CD4-positive, alpha-beta T cell treated with Interleukin-1 beta for 1 hour (primary cell): ENCODE data around the gene ABCA9.
"Not testable (repeated sequence)": the region's sequence is repeated elsewhere in the genome, so short reads cannot be mapped to it uniquely, and the experiment has no call there.

Experiments used
- DNase-seq, 2 donors: peaks; one replicate each; pipeline ENCODE4 v3.0.0-alpha.2; 2020 to 2022

Gene ABCA9

GRCh38 chr17:69042308-69042707 lies 18.4 kb downstream of the ABCA9 start:
- DNase-seq, result no peak

GRCh38 chr17:69031839-69032238 lies 28.9 kb downstream of the ABCA9 start:
- no peak for DNase-seq

- no peak for DNase-seq
These were observed 30.6 kb downstream of the ABCA9 start for GRCh38 chr17:69030169-69030568.

GRCh38 chr17:69018687-69019086 lies 42.0 kb downstream of the ABCA9 start:
- DNase-seq, result no peak

GRCh38 chr17:69018022-69018615 lies 42.6 kb downstream of the ABCA9 start:
- no peak for DNase-seq

- DNase-seq, result no peak
These were observed 45.1 kb downstream of the ABCA9 start for GRCh38 chr17:69015631-69016030.

- no peak for DNase-seq
These were observed 47.6 kb downstream of the ABCA9 start for GRCh38 chr17:69012895-69013805.

GRCh38 chr17:69009930-69010329 lies 50.8 kb downstream of the ABCA9 start:
- DNase-seq, result no peak

- DNase-seq, result not testable (repeated sequence)
These were observed 56.0 kb downstream of the ABCA9 start for GRCh38 chr17:69004759-69005158.

GRCh38 chr17:68999743-69000142 lies 61.0 kb downstream of the ABCA9 start:
- DNase-seq, result not testable (repeated sequence)

- DNase-seq, result no peak
These were observed 67.6 kb downstream of the ABCA9 start for GRCh38 chr17:68993112-68993511.

GRCh38 chr17:68987966-68988365 lies 72.8 kb downstream of the ABCA9 start:
- DNase-seq, result no peak

- DNase-seq, result no peak
These were observed 79.4 kb downstream of the ABCA9 start for GRCh38 chr17:68981288-68981687.

GRCh38 chr17:68973098-68973846 lies 87.5 kb downstream of the ABCA9 start:
- DNase-seq, result no peak

GRCh38 chr17:68972119-68972704 lies 88.5 kb downstream of the ABCA9 start:
- DNase-seq, result no peak

GRCh38 chr17:68969101-68969500 lies 91.6 kb downstream of the ABCA9 start:
- no peak for DNase-seq

- DNase-seq, result no peak
These were observed 96.8 kb downstream of the ABCA9 start for GRCh38 chr17:68963958-68964357.

GRCh38 chr17:68961214-68961882 lies 99.4 kb downstream of the ABCA9 start:
- no peak for DNase-seq

GRCh38 chr17:68959117-68959516 lies 101.6 kb downstream of the ABCA9 start:
- DNase-seq, result not testable (repeated sequence)

GRCh38 chr17:68957944-68958343 lies 102.8 kb downstream of the ABCA9 start:
- no peak for DNase-seq

GRCh38 chr17:68955181-68955841 lies 105.4 kb downstream of the ABCA9 start, which contains the start of gene ABCA8:
Gene ABCA8, minus strand, starts transcription at chr17:68955392. Its CDS starts 13,358 bp downstream, at chr17:68942034.
- no peak for DNase-seq
